SK-N-SH (cell line): ENCODE measurements around the gene PPEF1.

Experiments
- CTCF ChIP-seq: fragments of 200-600 bp; sonication (generic); IDR thresholded peaks from 2 replicates; pipeline ENCODE4 v1.6.1; 2017; ENCODE audit warnings: antibody characterized with exemption, mild to moderate bottlenecking, moderate library complexity
- NFIC ChIP-seq: IDR thresholded peaks from 2 replicates; pipeline ENCODE4 v1.4.0; 2012; ENCODE audit warnings: borderline replicate concordance
- NRF1 ChIP-seq: IDR thresholded peaks from 2 replicates; pipeline ENCODE4 v1.6.1; 2012; ENCODE audit warnings: low read depth, mild to moderate bottlenecking, low read length
- SMC3 ChIP-seq: IDR thresholded peaks from 2 replicates; pipeline ENCODE4 v1.6.1; 2012; ENCODE audit warnings: low read depth, low read length, improper control_type of control experiment

GRCh38 chrX:18864390-18864920, 157.0 kb downstream of the PPEF1 start:
- TF ChIP-seq CTCF (no peak), SMC3 (no peak), NRF1 (no peak), NFIC (no peak)
